NCI-H1092 treated with DMSO at 0.1 percent for 48 hours (cell line): ENCODE data around the gene PPARD.

Experiments used
- DNase-seq: peaks from one replicate; lab custom pipeline; 2025; lab: John Stamatoyannopoulos, UW

Gene PPARD

GRCh38 chr6:35354361-35355135 is 12.2 kb downstream of the PPARD start:
- no peak for DNase-seq

- no peak for DNase-seq
Observed at GRCh38 chr6:35356391-35356790, 14.0 kb downstream of the PPARD start.

GRCh38 chr6:35357677-35358076 is 15.3 kb downstream of the PPARD start:
- no peak for DNase-seq

DNA sequence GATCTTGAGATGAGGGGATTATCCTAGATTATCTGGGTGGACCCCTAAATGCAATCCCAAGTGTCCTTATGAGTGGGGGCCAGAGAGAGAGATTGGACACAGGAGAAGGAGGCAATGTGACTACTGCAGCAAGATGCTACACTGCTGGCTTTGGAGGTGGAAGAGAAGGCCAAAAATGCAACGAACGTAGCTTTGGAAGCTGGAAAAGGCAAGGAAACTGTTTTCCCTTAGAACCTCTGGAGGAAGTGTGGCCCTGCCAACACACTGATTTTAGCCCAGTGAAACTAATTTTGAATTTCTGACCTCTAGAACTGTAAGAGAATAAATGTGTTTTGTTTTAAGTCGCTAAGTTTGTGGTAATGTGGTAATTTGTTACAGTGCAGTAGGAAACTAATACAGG is 15.7 kb downstream of the PPARD start:
- no peak for DNase-seq

DNA sequence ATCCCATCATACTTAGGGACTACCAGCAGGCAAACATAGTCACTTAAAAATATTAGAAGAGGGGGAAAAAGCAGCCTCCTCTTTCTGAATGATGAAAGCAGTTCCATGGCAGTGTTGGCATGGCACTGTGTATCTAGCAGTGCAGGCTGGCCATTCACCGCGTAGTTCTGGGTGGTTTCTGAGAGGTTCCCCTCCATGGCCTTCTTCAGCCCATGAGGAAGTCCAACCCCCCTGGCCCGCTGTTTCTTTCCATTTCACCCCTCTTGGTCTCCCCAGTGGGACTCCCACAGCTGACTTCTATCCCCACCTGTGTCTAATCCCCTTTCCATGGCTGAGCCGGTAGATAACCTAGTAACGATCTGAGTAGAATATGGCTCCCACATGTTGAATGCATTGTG is 17.0 kb downstream of the PPARD start:
- DNase-seq: no peak

- no peak for DNase-seq
Observed at GRCh38 chr6:35359744-35360348, 17.5 kb downstream of the PPARD start.

DNA sequence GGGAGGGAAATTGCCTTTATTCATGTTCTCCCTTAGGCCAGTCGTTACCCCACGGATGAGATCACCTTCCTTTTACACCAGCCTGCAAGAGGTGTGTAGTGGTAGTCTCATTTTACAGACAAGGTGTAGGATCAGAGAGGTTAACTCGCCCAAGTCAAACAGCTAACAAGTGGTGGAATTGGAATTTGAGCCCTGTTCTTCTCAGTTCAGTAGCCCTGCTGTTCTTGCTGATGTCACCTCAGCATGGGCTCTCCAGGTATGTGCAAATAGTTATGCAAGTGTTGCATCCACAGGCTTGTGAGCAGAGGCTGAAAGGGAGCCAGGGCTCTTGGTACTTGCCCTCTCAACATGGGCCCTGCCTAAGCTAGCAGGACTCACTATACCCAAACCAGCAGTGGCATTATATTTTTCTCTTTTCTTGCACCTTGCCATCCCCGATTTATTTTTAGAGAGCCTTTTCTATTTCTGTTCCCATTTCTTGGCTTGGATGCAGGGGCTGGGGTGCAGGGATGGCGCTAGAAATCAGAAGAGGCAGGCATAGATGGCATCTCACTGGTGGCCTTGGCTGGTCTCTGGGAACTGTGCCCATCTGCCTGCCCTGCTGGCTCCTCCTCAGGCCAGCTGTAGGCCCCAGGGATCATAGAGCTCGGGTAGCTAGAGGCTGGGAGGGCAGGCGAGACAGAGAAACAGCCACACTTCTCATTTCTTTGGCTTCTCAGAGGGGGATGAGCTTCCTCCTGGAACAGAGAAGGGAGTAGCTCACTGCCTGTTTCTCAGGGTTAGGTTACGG is 18.2 kb downstream of the PPARD start:
- DNase-seq: no peak

GRCh38 chr6:35362200-35362599 is 19.8 kb downstream of the PPARD start:
- DNase-seq: no peak

GRCh38 chr6:35363293-35363750 is 21.0 kb downstream of the PPARD start:
- no peak for DNase-seq

GRCh38 chr6:35365594-35366203 is 23.3 kb downstream of the PPARD start:
- DNase-seq: no peak

- no peak for DNase-seq
Observed at GRCh38 chr6:35366204-35366596, 23.8 kb downstream of the PPARD start.

- no peak for DNase-seq
Observed at GRCh38 chr6:35367646-35368037, 25.3 kb downstream of the PPARD start.

- no peak for DNase-seq
Observed at GRCh38 chr6:35368038-35368887, 25.9 kb downstream of the PPARD start.

- DNase-seq: no peak
Observed at GRCh38 chr6:35370124-35370741, 27.9 kb downstream of the PPARD start.

DNA sequence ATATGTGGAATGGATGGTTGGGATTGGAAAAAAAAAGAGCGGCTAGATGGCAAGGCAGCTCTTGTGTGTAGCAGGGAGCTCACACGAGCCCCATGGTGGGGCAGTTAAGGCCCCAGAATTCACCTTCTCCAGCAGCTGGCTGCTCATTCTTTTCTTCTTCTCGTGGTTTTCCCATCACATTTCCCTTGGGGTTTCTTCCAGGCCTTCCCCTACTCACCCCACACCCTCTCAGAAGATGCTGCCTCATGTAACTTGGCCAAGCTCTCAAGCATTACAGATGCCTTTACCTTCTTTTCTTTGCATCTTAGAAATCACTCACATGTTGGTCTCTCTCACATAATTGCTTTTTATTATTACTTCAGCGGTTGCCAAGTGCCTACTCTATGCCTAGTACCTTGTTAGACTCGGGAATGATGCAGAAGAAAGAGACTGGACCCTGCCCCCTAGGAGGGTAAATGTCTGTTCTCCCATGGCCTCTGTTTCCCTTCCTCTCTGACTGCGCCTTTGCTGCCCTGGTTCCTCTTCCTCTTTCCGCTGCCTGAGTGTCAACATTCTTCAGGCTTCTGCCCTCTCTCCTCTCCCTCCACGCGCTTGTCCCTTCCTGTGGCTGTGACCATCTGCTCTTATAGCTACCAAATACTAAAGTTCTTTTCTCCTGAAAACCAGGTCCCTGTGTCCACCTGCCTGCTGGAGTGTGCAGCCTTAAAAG is 28.6 kb downstream of the PPARD start:
- DNase-seq: no peak

DNA sequence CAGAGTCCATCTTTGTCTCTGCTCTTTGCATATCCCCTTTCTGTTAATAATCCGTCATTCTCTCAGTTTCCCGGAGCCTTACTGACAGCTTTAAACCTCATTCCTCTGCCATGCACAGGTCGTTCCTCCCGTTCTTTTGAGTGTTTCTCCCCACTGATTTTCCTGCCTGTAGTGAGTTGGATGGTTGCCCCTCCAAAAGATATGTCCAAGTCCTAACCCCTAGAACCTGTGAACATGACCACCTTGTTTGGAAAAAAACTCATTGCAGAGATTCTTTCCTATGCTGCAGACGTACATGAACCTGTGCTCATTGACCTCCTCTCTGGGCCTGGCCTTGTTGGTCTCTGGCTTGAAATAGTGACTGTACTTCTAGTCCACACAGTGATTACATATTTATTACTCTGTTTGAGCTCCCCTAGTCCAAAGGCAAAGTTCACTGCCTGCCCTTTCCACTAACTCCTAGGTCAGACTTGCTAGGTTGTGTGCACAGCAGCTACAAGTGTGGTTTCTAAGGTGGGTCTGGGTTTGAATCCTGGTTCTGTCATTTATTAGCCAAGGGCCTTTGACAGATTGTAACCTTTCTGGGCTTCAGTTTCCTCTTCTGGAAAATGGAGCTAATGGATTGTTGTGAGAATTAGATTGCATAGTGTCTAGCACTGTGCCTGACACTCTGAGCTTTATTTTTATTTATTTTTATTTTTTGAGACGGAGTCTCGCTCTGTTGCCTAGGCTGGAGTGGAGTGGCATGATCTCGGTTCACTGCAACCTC is 29.3 kb downstream of the PPARD start:
- no peak for DNase-seq

- DNase-seq: no peak
Observed at GRCh38 chr6:35372633-35373032, 30.3 kb downstream of the PPARD start.

- no peak for DNase-seq
Observed at GRCh38 chr6:35376281-35376680, 33.9 kb downstream of the PPARD start.

DNA sequence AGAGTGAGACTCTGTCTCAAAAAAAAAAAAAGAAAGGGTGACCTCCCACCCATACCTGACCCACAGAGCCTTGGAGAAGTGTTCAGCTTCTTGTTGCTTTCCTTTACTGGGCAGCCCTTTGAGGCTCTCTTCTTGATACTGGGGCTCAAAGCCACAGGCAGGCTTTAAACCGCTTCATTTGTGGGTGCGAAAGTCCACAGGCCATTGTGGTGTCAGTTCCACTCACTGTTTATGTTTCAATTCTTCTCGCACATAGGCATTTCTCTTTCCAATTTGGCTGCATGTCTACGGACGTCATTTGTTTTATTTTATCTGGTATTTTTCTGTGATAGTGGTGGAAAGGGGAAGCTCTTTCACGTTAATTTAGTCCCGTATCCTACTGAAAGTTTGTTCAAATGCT is 34.6 kb downstream of the PPARD start:
- no peak for DNase-seq

DNA sequence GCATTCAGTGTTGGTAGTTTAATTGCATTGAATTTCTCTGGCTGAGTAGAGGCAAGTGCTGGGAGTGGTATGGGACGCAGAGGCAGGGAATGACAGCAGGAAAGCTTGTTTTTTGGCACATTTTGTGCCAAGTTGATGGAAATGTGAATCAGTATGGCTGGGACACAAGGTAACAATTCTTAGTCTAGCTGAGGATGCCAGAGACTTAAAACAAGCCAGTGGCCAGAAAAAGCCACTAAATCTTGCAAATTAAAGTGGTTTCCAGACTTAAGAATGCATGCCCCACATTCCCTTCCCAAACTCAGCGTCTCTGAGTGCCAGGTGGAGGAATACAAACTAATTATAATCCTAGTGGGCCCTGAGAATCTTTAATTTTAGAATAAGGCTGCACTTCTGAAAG is 35.9 kb downstream of the PPARD start:
- no peak for DNase-seq
